SK-N-SH (cell line): Measurements from ENCODE around the gene CEP131. TPM values are rescaled to one million over a fixed set of nuclear protein-coding genes. Genes with fewer than 3 reads are reported as not detected.

ENCODE experiments used
- CTCF ChIA-PET: fragments of 300-600, 350-600 bp; formaldehyde crosslinking; extraction: SDS; loops from one replicate; lab custom pipeline; 2021; lab: Yijun Ruan, JAX
- POLR2A ChIA-PET: fragments of 350-600 bp; sonication (Branson Sonifier 250); formaldehyde crosslinking; extraction: SDS; loops from one replicate; lab custom pipeline; 2020; ENCODE audit warnings: antibody characterized with exemption, inconsistent platforms; lab: Yijun Ruan, JAX
- DNase-seq: peaks from one replicate; pipeline ENCODE4 v3.0.0; 2012
- H2AFZ ChIP-seq: fragments of 200-600 bp; sonication (generic); 2 replicates; pipeline ENCODE4 v1.8.1; 2016; ENCODE audit warnings: antibody characterized with exemption, mild to moderate bottlenecking, low read depth
- H3F3A ChIP-seq: fragments of 200-600 bp; sonication (generic); replicated peaks from 2 replicates; pipeline ENCODE3; 2016; ENCODE audit warnings: antibody characterized with exemption, mild to moderate bottlenecking; ENCODE audit not compliant: insufficient read depth
- H3K27ac ChIP-seq, 2 experiments: fragments of 200-500 bp in 1 of 2; fragments of 200-600 bp in 1 of 2; sonication (Bioruptor generic) in 1 of 2; sonication (generic), shearing (Covaris generic) in 1 of 2; 2 replicates each; pipeline versions ENCODE4 v1.5.1 to v1.6.1; 2014 to 2016; ENCODE audit warnings: low read depth in 2 of 2, inconsistent platforms in 1 of 2, low read length in 1 of 2, mild to moderate bottlenecking in 1 of 2, mixed read lengths in 1 of 2
- H3K27me3 ChIP-seq: fragments of 200-600 bp; sonication (generic), shearing (Covaris generic); 2 replicates; pipeline ENCODE4 v1.6.1; 2016; ENCODE audit warnings: mixed run types; ENCODE audit not compliant: insufficient read depth
- H3K36me3 ChIP-seq, 2 experiments: fragments of 200-500 bp in 1 of 2; fragments of 200-600 bp in 1 of 2; sonication (Bioruptor generic) in 1 of 2; sonication (generic) in 1 of 2; replicated peaks in 1 of 2; 2 replicates each; pipeline versions ENCODE3 to v1.5.1; 2014 to 2016; ENCODE audit warnings: low read length in 1 of 2, mild to moderate bottlenecking in 1 of 2; ENCODE audit not compliant: insufficient read depth in 2 of 2, control insufficient read depth in 1 of 2
- H3K4me1 ChIP-seq, 2 experiments: fragments of 200-500 bp in 1 of 2; fragments of 200-600 bp in 1 of 2; sonication (Bioruptor generic) in 1 of 2; sonication (generic), shearing (Covaris generic) in 1 of 2; 2 replicates each; pipeline versions ENCODE4 v1.5.1 to v1.6.1; 2014 to 2016; ENCODE audit warnings: low read depth in 1 of 2, low read length in 1 of 2, mixed run types in 1 of 2; ENCODE audit not compliant: insufficient read depth in 2 of 2, control insufficient read depth in 1 of 2
- H3K4me2 ChIP-seq: fragments of 200-600 bp; sonication (generic), shearing (Covaris generic); 2 replicates; pipeline ENCODE4 v1.6.1; 2017; ENCODE audit warnings: mixed run types
- H3K4me3 ChIP-seq, 2 experiments: fragments of 200-500 bp in 1 of 2; fragments of 200-600 bp in 1 of 2; sonication (Bioruptor generic) in 1 of 2; sonication (generic), shearing (Covaris generic) in 1 of 2; 2 replicates each; pipeline versions ENCODE4 v1.5.1 to v1.8.1; 2014 to 2016; ENCODE audit warnings: low read depth in 2 of 2, inconsistent platforms in 1 of 2, low read length in 1 of 2, mild to moderate bottlenecking in 1 of 2, mixed read lengths in 1 of 2, moderate library complexity in 1 of 2
- H3K79me2 ChIP-seq: fragments of 200-600 bp; sonication (generic); 2 replicates; pipeline ENCODE4 v1.8.1; 2017; ENCODE audit warnings: mild to moderate bottlenecking; ENCODE audit not compliant: insufficient read depth
- H3K9ac ChIP-seq: fragments of 200-600 bp; sonication (generic); 2 replicates; pipeline ENCODE4 v1.6.1; 2017; ENCODE audit warnings: mixed run types
- H3K9me2 ChIP-seq: fragments of 200-600 bp; sonication (generic); 2 replicates; pipeline ENCODE4 v1.6.1; 2017; ENCODE audit warnings: mixed run types
- H3K9me3 ChIP-seq: fragments of 200-600 bp; sonication (generic); 2 replicates; pipeline ENCODE4 v1.6.1; 2017; ENCODE audit warnings: mixed run types, mild to moderate bottlenecking, moderate library complexity
- H4K20me1 ChIP-seq: fragments of 200-600 bp; sonication (generic); 2 replicates; pipeline ENCODE4 v1.6.1; 2017; ENCODE audit warnings: mild to moderate bottlenecking, mixed run types; ENCODE audit not compliant: insufficient read depth
- EZH2phosphoT487 ChIP-seq: fragments of 200-600 bp; sonication (generic); IDR thresholded peaks from 2 replicates; pipeline ENCODE4 v1.6.1; 2017; ENCODE audit warnings: low read depth, mixed run types, mild to moderate bottlenecking, antibody characterized with exemption, moderate library complexity, borderline replicate concordance
- FOXJ3 ChIP-seq: sonication (generic); formaldehyde crosslinking; IDR thresholded peaks from 2 replicates; pipeline ENCODE4 v1.5.1; 2020; ENCODE audit warnings: mild to moderate bottlenecking, missing genetic modification reagents
- FOXM1 ChIP-seq: IDR thresholded peaks from 2 replicates; pipeline ENCODE4 v1.4.0; 2012; ENCODE audit warnings: low read depth, mild to moderate bottlenecking
- GABPA ChIP-seq: IDR thresholded peaks from 2 replicates; pipeline ENCODE4 v1.4.0; 2012; ENCODE audit warnings: low read depth, mild to moderate bottlenecking
- GATA2 ChIP-seq: sonication (generic); formaldehyde crosslinking; IDR thresholded peaks from 2 replicates; pipeline ENCODE4 v1.5.0; 2020; ENCODE audit warnings: mild to moderate bottlenecking, missing genetic modification reagents
- MXI1 ChIP-seq: IDR thresholded peaks from 2 replicates; pipeline ENCODE4 v1.6.1; 2012; ENCODE audit warnings: mild to moderate bottlenecking, low read depth, low read length, improper control_type of control experiment
- NRF1 ChIP-seq: IDR thresholded peaks from 2 replicates; pipeline ENCODE4 v1.6.1; 2012; ENCODE audit warnings: low read depth, mild to moderate bottlenecking, low read length
- RCOR1 ChIP-seq: fragments of 150-350 bp; IDR thresholded peaks from 2 replicates; pipeline ENCODE4 v1.6.1; 2017; ENCODE audit warnings: antibody characterized with exemption, low read length
- RXRA ChIP-seq: IDR thresholded peaks from 2 replicates; pipeline ENCODE4 v1.4.0; 2012; ENCODE audit warnings: low read depth, mild to moderate bottlenecking, borderline replicate concordance
- SIN3A ChIP-seq: IDR thresholded peaks from 2 replicates; pipeline ENCODE4 v1.6.1; 2012; ENCODE audit warnings: low read depth, mild to moderate bottlenecking, low read length, moderate library complexity, borderline replicate concordance
- SMC3 ChIP-seq: IDR thresholded peaks from 2 replicates; pipeline ENCODE4 v1.6.1; 2012; ENCODE audit warnings: low read depth, low read length, improper control_type of control experiment
- TCF12 ChIP-seq: IDR thresholded peaks from 2 replicates; pipeline ENCODE4 v1.4.0; 2012
- YY1 ChIP-seq: IDR thresholded peaks from 2 replicates; pipeline ENCODE4 v1.4.0; 2012; ENCODE audit warnings: low read depth, mild to moderate bottlenecking
- WGBS: methylation state at CpG from one replicate; pipeline ENCODE4 v1.1.6; 2017; ENCODE audit warnings: low lambda C conversion rate; 5-methylcytosine and 5-hydroxymethylcytosine counted together
- polyA plus RNA-seq, 3 experiments: library from polyadenylated mRNA; depleted of rRNA; stranded (reverse); fragments of >200 nt; gene quantifications; 2 replicates each; pipeline ENCODE4 v1.2.3, GENCODE V29; 2012
- TF ChIP-seq, protein P1 (sequence below): IDR thresholded peaks from 2 replicates; pipeline ENCODE4 v1.4.0; 2012; ENCODE audit warnings: low read depth
- TF ChIP-seq, protein P2 (sequence below): IDR thresholded peaks from 2 replicates; pipeline ENCODE4 v1.4.0; 2012; ENCODE audit warnings: low read depth, borderline replicate concordance
- TF ChIP-seq, protein P3 (sequence below): IDR thresholded peaks from 2 replicates; pipeline ENCODE4 v1.4.0; 2012; ENCODE audit warnings: low read depth, borderline replicate concordance
- TF ChIP-seq, protein P4 (sequence below): fragments of 200-600 bp; sonication (generic); IDR thresholded peaks from 2 replicates; pipeline ENCODE4 v1.6.1; 2017; ENCODE audit warnings: antibody characterized with exemption, mild to moderate bottlenecking, moderate library complexity
- TF ChIP-seq, protein P5 (sequence below): fragments of 150-350 bp; IDR thresholded peaks from 2 replicates; pipeline ENCODE4 v1.6.1; 2016; ENCODE audit warnings: mild to moderate bottlenecking, low read depth, low read length
- TF ChIP-seq, protein P6 (sequence below): IDR thresholded peaks from 2 replicates; pipeline ENCODE4; 2012

CEP131 gene
- polyA plus RNA-seq, 1 of the 3 experiments (the other 2 are of a cell fraction) = 34.8 TPM

DNA sequence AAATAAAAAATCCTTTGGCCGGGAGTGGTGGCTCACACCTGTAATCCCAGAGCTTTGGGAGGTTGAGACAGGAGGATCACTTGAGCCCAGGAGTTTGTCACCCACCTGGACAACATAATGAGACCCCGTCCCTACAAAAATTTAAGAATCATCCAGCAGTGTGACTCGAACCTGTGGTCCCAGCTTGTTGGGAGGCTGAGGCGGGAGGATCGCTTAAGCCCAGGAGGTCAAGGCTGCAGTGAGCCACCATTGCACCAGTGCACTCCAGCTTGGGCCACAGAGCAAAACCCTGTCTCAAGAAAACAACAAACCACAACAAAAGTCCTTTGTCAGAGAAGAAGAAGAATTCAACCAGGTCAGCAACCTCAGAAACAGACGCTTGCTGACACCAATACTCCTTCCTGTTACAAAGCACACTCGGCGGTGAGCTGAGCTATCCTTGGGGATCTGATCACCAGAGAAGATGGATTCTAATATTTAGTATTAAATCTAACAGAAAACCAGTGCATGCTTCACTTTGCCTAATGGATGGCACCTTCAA is 70.4 kb downstream of the CEP131 start:
- Histone ChIP-seq H3K36me3 (no peaks in the 10 kb centered on the region), H3K4me3 (no peak overlapping the region), H3K4me2 (no peak overlapping the region), H3F3A (no peaks in the 10 kb centered on the region), H2AFZ (no peak overlapping the region), H3K4me1 (no peaks in the 10 kb centered on the region)
- DNase-seq = no peak
- POLR2A ChIA-PET = interaction anchor here (0.7 kb wide), 1 partner anchor 78 kb away, joined by 3 read pairs; no protein-coding TSS in a partner anchor
- 78% methylated on average over 8 of the region's 8 CpGs for WGBS
- TF ChIP-seq, protein P1, sequence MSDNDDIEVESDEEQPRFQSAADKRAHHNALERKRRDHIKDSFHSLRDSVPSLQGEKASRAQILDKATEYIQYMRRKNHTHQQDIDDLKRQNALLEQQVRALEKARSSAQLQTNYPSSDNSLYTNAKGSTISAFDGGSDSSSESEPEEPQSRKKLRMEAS = no peak
- TF ChIP-seq YY1 (no peak), RCOR1 (no peak), RXRA (no peak), EZH2phosphoT487 (no peak), SIN3A (no peak), MXI1 (no peak), GATA2 (CRISPR knock-in tag) (no peak), GABPA (no peak), TCF12 (no peak), SMC3 (no peak), FOXM1 (no peak), FOXJ3 (CRISPR knock-in tag) (no peak), NRF1 (no peak)
- TF ChIP-seq, protein P2, sequence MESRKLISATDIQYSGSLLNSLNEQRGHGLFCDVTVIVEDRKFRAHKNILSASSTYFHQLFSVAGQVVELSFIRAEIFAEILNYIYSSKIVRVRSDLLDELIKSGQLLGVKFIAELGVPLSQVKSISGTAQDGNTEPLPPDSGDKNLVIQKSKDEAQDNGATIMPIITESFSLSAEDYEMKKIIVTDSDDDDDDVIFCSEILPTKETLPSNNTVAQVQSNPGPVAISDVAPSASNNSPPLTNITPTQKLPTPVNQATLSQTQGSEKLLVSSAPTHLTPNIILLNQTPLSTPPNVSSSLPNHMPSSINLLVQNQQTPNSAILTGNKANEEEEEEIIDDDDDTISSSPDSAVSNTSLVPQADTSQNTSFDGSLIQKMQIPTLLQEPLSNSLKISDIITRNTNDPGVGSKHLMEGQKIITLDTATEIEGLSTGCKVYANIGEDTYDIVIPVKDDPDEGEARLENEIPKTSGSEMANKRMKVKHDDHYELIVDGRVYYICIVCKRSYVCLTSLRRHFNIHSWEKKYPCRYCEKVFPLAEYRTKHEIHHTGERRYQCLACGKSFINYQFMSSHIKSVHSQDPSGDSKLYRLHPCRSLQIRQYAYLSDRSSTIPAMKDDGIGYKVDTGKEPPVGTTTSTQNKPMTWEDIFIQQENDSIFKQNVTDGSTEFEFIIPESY = no peak
- TF ChIP-seq, protein P3, sequence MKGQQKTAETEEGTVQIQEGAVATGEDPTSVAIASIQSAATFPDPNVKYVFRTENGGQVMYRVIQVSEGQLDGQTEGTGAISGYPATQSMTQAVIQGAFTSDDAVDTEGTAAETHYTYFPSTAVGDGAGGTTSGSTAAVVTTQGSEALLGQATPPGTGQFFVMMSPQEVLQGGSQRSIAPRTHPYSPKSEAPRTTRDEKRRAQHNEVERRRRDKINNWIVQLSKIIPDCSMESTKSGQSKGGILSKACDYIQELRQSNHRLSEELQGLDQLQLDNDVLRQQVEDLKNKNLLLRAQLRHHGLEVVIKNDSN = no peak
- TF ChIP-seq, protein P4, sequence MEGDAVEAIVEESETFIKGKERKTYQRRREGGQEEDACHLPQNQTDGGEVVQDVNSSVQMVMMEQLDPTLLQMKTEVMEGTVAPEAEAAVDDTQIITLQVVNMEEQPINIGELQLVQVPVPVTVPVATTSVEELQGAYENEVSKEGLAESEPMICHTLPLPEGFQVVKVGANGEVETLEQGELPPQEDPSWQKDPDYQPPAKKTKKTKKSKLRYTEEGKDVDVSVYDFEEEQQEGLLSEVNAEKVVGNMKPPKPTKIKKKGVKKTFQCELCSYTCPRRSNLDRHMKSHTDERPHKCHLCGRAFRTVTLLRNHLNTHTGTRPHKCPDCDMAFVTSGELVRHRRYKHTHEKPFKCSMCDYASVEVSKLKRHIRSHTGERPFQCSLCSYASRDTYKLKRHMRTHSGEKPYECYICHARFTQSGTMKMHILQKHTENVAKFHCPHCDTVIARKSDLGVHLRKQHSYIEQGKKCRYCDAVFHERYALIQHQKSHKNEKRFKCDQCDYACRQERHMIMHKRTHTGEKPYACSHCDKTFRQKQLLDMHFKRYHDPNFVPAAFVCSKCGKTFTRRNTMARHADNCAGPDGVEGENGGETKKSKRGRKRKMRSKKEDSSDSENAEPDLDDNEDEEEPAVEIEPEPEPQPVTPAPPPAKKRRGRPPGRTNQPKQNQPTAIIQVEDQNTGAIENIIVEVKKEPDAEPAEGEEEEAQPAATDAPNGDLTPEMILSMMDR = no peak
- TF ChIP-seq, protein P5, sequence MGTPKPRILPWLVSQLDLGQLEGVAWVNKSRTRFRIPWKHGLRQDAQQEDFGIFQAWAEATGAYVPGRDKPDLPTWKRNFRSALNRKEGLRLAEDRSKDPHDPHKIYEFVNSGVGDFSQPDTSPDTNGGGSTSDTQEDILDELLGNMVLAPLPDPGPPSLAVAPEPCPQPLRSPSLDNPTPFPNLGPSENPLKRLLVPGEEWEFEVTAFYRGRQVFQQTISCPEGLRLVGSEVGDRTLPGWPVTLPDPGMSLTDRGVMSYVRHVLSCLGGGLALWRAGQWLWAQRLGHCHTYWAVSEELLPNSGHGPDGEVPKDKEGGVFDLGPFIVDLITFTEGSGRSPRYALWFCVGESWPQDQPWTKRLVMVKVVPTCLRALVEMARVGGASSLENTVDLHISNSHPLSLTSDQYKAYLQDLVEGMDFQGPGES = no peak
- TF ChIP-seq, protein P6, sequence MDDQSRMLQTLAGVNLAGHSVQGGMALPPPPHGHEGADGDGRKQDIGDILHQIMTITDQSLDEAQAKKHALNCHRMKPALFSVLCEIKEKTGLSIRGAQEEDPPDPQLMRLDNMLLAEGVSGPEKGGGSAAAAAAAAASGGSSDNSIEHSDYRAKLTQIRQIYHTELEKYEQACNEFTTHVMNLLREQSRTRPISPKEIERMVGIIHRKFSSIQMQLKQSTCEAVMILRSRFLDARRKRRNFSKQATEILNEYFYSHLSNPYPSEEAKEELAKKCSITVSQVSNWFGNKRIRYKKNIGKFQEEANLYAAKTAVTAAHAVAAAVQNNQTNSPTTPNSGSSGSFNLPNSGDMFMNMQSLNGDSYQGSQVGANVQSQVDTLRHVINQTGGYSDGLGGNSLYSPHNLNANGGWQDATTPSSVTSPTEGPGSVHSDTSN = no peak
- TF ChIP-seq, all 33 proteins: peak for 0
- no peaks in the 10 kb centered on the region for H4K20me1 ChIP-seq
- no peaks in the 10 kb centered on the region for H3K79me2 ChIP-seq
- no peak overlapping the region for H3K9ac ChIP-seq
- H3K27me3 ChIP-seq = no peaks in the 10 kb centered on the region; the same call in 1 of the 2 replicates
- H3K27ac ChIP-seq = no peak overlapping the region
- no peaks in the 10 kb centered on the region for H3K9me2 ChIP-seq
- no peaks in the 10 kb centered on the region for H3K9me3 ChIP-seq
- CTCF ChIA-PET = interaction anchor here (0.8 to 6.8 kb wide), 4 partner anchors 9 to 102 kb away, joined by 4 to 61 read pairs (median 6); partner anchors contain the start of genes AATK and PVALEF
